HG02852 (cell line): ENCODE measurements around the gene TSSK6.

Experiments used
- ATAC-seq: cut with Tn5 transposase; IDR thresholded peaks from one replicate; pipeline ENCODE4 v1.9.1; 2021; ENCODE audit warnings: mild to moderate bottlenecking, moderate library complexity; ENCODE audit not compliant: unreplicated experiment

Gene TSSK6

DNA sequence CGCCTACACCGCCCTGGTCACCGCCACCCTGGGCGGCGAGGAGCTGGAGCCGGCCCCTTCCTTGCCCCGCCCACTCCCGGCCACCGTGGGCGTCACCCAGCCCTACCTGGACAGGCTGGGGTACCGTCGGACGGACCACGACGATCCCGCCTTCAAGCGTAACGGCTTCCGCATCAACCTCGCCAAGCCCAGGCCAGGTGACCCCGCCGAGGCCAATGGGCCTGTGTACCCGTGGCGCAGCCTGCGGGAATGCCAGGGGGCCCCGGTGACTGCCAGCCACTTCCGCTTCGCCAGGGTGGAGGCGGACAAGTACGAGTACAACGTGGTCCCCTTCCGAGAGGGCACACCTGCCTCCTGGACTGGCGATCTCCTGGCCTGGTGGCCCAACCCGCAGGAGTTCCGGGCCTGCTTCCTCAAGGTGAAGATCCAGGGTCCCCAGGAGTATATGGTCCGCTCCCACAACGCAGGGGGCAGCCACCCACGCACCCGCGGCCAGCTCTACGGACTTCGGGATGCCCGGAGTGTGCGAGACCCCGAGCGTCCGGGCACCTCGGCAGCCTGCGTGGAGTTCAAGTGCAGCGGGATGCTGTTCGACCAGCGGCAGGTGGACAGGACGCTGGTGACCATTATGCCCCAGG is 29.7 kb upstream of the TSSK6 start:
- ATAC-seq, result no peak

DNA sequence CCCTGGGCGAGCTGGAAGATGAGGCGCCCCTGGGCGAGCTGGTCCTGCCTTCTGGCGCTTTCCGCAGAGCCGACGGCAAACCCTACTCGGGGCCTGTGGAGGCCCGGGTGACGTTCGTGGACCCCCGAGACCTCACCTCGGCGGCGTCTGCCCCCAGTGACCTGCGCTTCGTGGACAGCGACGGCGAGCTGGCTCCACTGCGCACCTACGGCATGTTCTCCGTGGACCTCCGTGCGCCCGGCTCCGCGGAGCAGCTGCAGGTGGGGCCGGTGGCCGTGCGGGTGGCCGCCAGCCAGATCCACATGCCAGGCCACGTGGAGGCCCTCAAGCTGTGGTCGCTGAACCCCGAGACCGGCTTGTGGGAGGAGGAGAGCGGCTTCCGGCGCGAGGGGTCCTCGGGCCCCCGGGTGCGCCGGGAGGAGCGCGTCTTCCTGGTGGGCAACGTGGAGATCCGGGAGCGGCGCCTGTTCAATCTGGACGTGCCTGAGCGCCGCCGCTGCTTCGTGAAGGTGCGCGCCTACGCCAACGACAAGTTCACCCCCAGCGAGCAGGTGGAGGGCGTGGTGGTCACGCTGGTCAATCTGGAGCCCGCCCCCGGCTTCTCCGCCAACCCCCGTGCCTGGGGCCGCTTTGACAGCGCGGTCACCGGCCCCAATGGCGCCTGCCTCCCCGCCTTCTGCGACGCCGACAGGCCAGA is 29.1 kb upstream of the TSSK6 start:
- ATAC-seq, result no peak

DNA sequence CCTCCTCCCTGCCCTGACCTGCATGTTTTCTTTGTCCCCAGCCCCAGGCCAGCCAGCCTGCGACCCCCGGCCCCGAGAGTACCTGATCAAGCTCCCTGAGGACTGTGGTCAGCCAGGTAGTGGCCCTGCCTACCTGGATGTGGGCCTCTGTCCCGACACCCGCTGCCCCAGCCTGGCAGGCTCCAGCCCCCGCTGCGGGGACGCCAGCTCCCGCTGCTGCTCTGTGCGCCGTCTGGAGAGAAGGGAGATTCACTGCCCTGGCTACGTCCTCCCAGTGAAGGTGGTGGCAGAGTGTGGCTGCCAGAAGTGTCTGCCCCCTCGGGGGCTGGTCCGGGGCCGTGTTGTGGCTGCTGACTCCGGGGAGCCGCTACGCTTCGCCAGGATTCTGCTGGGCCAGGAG is 28.3 kb upstream of the TSSK6 start:
- no peak for ATAC-seq

DNA sequence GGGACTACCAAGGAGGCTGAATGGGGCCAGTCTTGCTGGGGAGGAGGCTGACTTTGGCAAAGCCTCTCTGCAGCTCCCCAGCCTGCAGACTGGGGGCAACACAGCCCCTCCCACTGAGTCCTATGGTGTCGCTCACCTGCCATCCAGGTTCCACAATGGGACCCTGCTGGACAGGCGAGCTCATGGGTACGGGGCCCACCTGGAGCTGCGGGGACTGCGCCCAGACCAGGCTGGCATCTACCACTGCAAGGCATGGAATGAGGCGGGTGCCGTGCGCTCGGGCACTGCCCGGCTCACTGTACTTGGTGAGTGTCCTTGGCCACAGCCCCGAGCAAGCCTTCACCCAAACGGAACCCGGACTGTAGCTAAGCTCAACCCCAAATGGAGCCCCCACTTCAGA is 27.8 kb upstream of the TSSK6 start:
- ATAC-seq, result no peak

DNA sequence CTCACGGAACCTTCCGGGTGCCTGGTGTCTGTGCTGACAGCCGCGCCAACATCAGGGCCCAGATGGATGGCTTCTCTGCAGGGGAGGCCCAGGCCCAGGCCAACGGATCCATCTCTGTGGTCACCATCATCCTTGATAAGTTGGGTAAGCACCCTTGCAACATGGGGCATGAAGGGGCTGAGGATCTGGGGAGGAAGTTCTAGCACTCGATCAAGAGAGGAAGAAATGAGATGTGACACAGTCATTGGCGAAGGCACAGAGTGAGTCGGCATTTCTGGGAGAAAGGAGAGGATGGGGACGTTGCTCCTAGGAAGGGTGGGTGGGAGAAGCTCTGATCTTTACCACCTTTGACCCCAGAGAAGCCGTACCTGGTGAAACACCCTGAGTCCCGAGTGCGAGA is 27.2 kb upstream of the TSSK6 start:
- ATAC-seq, result no peak

DNA sequence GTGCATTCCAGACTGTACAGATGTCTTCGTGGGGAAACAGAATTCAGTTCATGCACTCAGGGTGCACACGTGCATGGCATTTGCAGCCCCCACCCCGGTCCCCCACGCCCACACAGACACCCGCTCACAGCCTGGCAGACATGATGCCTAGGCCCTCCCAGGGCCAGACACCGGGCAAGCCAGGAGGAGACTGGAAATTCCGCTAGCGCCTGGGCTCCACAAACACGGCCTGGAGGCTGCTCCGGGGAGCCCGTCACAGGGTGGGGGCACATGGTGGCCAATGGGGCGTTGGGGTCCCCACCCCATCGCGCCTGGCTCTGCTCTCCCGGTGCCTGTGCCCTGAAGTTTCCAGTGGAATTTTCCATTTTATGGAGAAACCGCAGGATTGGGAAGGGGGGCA is 26.3 kb upstream of the TSSK6 start:
- no peak for ATAC-seq

DNA sequence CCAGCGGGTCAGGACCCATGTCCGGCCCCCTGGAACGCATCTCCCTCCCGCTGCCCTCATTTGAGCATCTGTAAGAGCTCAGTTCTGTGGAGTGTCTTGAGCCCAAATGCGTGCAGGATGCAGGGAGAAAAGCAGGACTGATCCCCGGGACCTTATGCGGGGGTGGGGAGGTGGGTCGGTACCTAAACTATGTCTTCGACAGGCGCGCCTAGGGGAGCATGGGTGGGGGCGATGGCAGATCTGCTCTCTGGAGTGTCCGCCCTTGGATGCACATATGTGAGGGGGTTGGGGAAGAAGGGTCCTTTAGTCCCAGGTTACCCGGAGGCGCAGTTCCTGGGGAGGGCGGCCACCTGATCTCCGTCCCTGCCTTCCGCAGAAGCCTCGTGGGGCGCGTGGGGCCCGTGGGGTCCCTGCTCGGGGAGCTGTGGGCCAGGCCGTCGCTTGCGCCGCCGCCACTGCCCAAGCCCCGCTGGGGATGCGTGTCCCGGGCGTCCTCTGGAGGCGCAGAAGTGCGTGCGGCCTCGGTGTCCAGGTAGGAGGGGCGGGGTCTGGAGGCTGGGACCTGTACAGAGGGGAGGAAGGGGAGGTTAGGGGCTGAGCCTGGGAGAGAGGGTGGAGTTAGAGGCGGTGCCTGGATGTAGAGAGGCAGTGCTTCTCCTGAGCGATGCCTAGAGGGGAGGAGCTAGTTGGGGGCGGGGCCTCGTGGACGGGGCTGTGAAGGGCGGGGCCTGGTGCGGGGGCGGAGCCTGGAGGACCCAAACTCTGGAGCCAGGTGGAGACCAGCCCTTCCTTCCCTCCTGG is 25.6 kb upstream of the TSSK6 start:
- ATAC-seq, result no peak

DNA sequence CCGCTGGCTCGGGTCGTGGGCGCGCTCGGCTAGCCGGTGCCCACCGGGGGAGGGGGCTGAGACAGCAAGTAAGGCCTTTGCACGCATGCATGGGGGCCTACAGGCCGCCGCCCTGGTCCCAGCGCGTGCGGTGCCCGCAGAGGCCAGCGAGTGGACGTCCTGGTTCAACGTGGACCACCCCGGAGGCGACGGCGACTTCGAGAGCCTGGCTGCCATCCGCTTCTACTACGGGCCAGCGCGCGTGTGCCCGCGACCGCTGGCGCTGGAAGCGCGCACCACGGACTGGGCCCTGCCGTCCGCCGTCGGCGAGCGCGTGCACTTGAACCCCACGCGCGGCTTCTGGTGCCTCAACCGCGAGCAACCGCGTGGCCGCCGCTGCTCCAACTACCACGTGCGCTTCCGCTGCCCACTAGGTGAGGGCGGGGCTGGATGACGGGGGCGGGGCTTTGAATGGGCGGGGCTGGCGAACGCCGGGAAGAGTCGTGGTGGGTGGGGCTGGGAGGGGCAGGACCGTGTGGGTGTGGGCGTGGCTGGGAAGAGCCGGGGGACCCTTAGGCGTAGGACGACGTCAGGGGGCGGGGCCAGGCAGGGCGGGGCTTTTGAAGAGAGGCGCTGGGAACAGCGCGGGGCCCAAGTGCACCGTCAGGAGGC is 24.8 kb upstream of the TSSK6 start:
- no peak for ATAC-seq

DNA sequence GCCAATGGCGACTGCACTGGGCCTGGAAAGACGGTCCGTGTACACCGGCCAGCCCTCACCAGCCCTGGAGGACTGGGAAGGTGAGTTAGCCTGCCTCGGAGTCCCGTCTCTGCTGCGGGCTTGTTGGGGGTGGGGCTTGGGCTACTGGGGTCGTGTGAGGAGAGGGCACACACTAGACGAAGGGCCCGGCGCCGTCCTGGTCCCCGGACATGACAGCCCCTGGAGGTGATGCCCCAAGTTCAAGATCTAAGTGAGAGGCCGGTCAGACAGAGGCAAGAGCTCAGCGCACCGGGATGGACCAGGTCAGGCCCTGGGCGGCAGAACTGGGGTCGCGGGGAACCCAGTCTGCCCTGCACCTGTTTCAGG is 24.3 kb upstream of the TSSK6 start:
- no peak for ATAC-seq

DNA sequence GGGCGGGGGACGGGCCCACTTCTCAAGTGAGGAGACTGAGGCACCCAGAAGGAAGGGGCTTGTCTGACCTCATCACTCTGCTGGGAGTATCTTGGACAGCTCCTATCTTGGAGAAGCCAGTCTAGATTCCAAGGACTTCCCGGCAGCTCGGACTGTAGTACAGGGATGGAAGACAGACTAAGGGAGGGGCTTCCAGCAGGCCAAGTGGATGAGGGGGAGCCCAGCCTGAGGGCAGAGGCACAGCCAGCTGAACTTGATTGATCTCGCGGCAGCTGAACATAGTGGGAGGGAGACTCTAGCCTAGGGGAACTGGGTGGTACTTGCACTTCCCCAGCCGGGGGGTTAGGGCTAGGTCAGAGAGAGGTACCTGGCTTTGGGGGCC is 23.4 kb upstream of the TSSK6 start:
- ATAC-seq, result no peak

DNA sequence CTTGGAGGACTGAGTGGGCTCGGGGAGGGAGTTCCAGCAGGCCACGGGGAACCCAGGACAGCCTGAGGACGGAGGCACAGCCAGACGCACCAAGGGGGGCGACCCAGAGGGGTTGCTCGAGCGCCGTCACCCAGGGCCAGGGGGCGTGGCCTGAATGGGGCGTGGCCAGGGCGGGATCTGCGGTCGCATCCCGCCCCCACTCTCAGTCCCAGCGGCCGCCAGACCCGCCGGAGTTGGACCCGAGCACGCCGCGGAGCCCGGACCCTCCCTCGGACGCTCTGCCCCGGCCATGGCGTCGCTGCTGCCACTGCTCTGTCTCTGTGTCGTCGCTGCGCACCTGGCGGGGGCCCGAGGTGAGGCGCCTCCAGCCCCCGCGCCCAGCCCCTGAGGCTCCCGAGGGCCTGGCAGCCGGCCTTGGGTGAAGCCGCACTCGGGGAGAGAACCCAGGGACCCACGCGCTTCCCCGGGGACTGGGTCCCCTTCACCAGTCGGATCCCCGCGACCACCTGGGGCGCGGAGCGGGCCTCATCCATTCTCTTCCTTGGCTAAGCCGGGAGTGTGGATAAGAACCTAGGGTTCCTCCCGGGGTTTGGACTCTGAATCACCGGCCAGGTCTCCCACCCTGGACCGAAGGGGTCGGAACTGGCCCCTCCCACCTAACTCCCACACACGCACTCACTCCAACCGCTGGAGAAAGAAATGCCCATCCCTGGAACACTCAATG is 22.9 kb upstream of the TSSK6 start, which contains the start of gene CILP2:
Gene CILP2 (plus strand): TSS at position 205 of the 724 bp plus-strand sequence. CDS start 85 bp downstream, at position 290.
- no peak for ATAC-seq

DNA sequence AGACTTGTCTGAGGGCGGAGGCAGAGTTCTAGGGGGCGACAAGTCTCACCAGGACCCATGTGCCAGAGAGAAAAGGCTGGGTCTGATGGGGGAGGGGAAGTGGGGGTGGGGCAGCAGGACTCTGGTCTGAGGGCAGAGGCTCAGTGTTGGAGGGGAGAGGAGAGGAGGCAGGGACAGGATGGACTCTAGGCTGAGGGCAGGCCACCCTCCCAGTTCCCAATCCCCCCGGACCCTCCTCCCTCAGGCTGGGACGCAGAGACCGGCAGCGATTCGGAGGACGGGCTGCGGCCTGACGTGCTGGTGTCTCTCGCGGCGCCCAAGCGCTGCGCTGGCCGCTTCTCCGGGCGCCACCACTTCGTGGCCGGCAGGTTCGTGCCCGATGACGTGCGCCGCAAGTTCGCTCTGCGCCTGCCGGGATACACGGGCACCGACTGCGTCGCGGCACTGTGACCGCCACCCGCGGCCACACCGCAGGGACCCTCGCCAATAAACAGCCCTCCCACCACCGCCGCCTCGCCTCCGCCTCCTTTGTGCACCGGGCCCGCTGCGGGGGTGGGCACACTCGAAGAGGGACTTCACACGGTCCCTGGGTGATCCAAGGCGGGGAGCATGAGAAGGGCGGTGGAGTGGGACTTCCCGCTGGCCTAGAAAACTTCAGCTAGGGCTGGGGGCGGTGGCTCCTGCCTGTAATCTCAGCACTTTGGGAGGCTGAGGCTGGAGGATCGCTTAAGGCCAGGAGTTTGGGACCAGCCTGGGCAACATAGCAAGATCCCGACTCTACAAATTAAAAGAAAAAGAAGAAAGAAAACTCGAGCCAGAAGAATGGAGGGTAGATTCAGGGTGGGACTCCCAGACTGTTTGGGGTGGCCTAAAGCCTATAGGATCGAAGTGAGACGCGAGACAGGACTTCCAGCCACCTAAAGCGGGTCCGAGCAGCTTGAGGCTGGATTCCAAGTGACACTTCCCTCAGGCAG is 22.0 kb upstream of the TSSK6 start:
- no peak for ATAC-seq

DNA sequence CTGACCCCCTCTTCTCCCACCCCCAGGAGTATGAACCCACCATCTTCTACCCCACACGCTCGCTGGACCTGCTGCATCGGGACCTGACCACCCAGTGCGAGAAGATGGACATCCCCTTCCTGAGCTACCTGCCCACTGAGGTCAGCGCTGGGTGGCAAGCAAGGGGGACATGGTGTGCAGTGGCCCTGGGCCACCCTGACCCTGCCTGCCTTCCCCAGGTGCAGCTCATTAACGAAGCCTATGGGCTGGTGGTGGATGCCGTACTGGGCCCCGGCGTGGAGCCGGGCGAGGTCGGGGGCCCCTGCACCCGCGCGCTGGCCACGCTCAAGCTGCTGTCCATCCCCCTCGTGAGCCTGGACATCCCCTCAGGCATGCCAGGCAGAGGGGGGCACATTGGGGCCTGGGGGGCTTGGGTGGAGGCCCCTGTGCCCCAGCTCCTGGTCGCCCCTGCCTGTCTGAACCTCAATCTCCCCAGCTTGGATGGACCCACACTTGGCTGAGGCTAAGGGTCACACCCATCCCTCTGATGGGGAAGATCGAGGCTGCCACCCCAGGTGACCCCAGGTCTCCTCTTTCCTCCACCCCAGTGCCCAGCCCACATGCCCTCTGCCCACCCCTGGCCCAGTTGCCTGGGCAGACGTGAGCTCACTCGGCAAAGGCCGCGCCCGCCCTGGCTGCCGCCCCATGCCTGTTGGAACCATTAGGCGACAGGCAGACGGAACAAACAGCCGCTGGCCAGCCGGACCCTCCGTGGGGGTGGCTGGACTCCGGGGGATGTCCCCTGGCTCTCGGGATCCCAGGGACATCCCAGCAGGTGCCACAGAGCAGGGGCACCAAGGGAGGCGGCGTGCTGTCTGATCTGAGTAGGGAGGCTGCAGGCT is 20.2 kb upstream of the TSSK6 start:
- no peak for ATAC-seq

DNA sequence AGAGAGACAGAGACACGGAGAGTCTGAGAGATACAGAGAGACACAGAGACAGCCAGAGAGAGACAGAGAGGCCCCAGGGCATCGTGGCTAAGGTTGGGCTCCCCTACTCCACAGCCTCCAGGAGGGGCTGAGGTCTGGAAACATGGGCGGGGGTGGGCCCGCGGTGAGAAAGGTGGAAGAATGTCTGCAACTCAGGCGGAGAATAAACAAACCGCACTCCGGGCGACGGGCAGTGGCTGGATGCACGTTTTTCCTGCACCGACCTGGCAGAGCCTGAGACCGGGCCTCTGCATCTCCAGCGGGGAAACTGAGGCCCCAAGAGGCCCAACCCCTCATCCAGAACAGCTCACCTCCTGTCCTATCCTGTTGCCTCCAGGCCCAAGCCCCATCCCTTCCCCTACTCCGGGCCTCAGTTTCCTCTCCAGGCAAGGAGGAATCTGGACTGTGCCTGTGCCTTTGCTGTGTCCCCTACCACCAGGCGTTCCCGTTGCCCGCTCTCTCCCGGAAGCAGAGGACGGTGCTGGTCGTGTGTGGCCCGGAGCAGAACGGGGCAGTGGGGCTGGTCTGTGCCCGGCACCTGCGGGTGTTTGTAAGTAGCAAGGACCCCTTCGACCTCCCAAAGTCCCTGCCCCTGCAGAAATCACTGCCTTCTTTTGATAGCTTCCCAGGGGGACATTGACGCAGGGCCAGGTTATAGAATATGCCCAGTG is 19.4 kb upstream of the TSSK6 start:
- ATAC-seq, result no peak

DNA sequence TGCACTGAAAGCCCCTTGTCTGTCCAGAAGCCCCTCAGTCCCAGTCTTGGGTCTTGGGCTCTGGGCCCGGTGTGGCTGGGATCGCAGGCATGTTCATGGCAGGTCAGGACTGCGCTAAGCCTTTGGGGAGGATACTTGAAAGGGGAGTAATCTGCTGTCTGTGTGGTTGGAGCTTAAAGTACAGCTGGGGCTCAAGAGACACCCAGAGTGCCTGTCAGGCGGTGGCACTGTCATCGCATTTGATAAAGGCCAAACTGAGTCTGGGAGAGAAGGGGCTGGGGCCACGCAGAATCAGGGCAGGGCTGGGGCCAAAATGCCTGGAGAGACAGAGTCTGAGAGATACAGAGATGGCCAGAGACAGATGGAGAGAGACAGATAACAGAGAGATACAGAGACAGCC is 18.5 kb upstream of the TSSK6 start:
- ATAC-seq, result no peak

DNA sequence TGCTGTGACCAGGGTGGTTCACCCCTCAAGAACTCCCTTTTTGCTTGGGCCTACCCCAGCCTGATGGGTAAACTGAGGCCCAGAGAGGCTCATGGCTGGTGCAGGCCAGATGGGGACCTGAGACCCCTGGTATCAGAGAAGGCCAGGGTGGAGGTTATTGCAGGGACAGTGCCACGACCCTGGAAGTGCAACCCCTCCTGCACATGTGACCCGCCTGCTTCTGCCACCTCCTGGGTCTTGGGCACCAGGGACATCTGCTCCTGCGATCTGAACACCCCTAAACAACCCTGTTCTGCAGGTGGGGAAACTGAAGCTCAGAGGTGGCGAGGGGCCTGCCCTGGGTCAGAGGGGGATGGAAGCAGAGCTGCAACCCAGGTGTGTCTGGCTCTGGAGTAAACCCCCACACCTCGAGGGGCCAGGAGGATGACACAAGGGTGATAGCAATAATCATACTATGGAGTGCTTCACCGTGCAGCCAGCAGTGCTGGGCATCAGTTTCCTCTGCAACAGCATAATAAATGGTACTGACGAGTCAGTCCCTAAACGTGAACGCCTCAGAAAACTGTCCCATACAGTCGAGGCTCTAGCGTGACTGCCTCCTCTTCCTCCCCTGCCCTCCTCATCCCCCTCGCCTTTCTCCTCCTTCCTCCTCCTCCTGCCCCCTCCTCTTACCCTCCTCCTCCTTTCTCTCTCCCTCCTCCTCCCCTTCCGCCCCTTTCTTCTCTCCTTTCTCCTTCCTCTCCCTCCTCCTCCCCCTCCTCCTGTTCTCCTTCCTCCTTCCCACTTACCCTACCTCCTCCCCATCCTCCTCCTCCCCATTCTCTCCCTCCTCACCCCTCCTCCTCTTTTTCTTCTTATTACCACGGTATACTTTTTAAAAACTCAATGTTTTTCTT is 17.7 kb upstream of the TSSK6 start:
- ATAC-seq, result no peak
